Measurements from ENCODE around the gene SH3RF3.

Gene SH3RF3

GRCh38 chr2:109430329-109430636, 301.3 kb downstream of the SH3RF3 start:
- Histone ChIP-seq H3K4me3 (IDR thresholded peaks at IDR 0.05; ENCODE audit: insufficient read depth, low read depth, low read length) (no peak overlapping the region), H3K4me1 (ENCODE audit: low read depth, poor library complexity, severe bottlenecking) (no peaks in the 10 kb centered on the region), H3K27me3 (ENCODE audit: insufficient read depth, low read depth) (no peaks in the 10 kb centered on the region), H3K9ac (no peak overlapping the region), H3K79me2 (ENCODE audit: insufficient read depth, low read depth) (no peaks in the 10 kb centered on the region), H3K4me2 (no peak overlapping the region), H4K20me1 (ENCODE audit: insufficient read depth) (no peaks in the 10 kb centered on the region), H2AFZ (ENCODE audit: low read depth) (no peak overlapping the region), H3K36me3 (ENCODE audit: insufficient read depth) (no peaks in the 10 kb centered on the region), H3K27ac (no peak overlapping the region)
- TF ChIP-seq CTCF (conservative IDR thresholded peaks at IDR 0.05; ENCODE audit: low read depth, low read length): no peak

GRCh38 chr2:109432421-109432820, 303.4 kb downstream of the SH3RF3 start:
- TF ChIP-seq CTCF (conservative IDR thresholded peaks at IDR 0.05; ENCODE audit: low read depth, low read length): no peak
- Histone ChIP-seq H2AFZ (ENCODE audit: low read depth) (no peak overlapping the region), H3K27ac (no peak overlapping the region), H3K27me3 (ENCODE audit: insufficient read depth, low read depth) (no peaks in the 10 kb centered on the region), H4K20me1 (ENCODE audit: insufficient read depth) (no peaks in the 10 kb centered on the region), H3K79me2 (ENCODE audit: insufficient read depth, low read depth) (no peaks in the 10 kb centered on the region), H3K4me3 (IDR thresholded peaks at IDR 0.05; ENCODE audit: insufficient read depth, low read depth, low read length) (no peak overlapping the region), H3K9ac (no peak overlapping the region), H3K36me3 (ENCODE audit: insufficient read depth) (no peaks in the 10 kb centered on the region), H3K4me1 (ENCODE audit: low read depth, poor library complexity, severe bottlenecking) (no peaks in the 10 kb centered on the region), H3K4me2 (no peak overlapping the region)

GRCh38 chr2:109433486-109433885, 304.5 kb downstream of the SH3RF3 start:
- no peak for TF ChIP-seq CTCF (conservative IDR thresholded peaks at IDR 0.05; ENCODE audit: low read depth, low read length)
- no peaks in the 10 kb centered on the region for H3K79me2 ChIP-seq (ENCODE audit: insufficient read depth, low read depth)
- no peaks in the 10 kb centered on the region for H4K20me1 ChIP-seq (ENCODE audit: insufficient read depth)
- H3K27me3 ChIP-seq (ENCODE audit: insufficient read depth, low read depth): no peaks in the 10 kb centered on the region
- no peak overlapping the region for H3K4me2 ChIP-seq
- no peaks in the 10 kb centered on the region for H3K36me3 ChIP-seq (ENCODE audit: insufficient read depth)
- no peaks in the 10 kb centered on the region for H3K4me1 ChIP-seq (ENCODE audit: low read depth, poor library complexity, severe bottlenecking)
- no peak overlapping the region for H3K27ac ChIP-seq
- H3K9ac ChIP-seq: no peak overlapping the region
- no peak overlapping the region for H2AFZ ChIP-seq (ENCODE audit: low read depth)
- no peak overlapping the region for H3K4me3 ChIP-seq (IDR thresholded peaks at IDR 0.05; ENCODE audit: insufficient read depth, low read depth, low read length)

GRCh38 chr2:109433926-109434325, 304.9 kb downstream of the SH3RF3 start:
- no peaks in the 10 kb centered on the region for H3K4me1 ChIP-seq (ENCODE audit: low read depth, poor library complexity, severe bottlenecking)
- H3K36me3 ChIP-seq (ENCODE audit: insufficient read depth): no peaks in the 10 kb centered on the region
- H3K4me2 ChIP-seq: no peak overlapping the region
- no peak overlapping the region for H3K27ac ChIP-seq
- H4K20me1 ChIP-seq (ENCODE audit: insufficient read depth): no peaks in the 10 kb centered on the region
- no peak overlapping the region for H2AFZ ChIP-seq (ENCODE audit: low read depth)
- no peaks in the 10 kb centered on the region for H3K79me2 ChIP-seq (ENCODE audit: insufficient read depth, low read depth)
- H3K9ac ChIP-seq: no peak overlapping the region
- no peaks in the 10 kb centered on the region for H3K27me3 ChIP-seq (ENCODE audit: insufficient read depth, low read depth)
- TF ChIP-seq CTCF (conservative IDR thresholded peaks at IDR 0.05; ENCODE audit: low read depth, low read length): no peak
- no peak overlapping the region for H3K4me3 ChIP-seq (IDR thresholded peaks at IDR 0.05; ENCODE audit: insufficient read depth, low read depth, low read length)

GRCh38 chr2:109434351-109434750, 305.3 kb downstream of the SH3RF3 start:
- H3K27me3 ChIP-seq (ENCODE audit: insufficient read depth, low read depth): no peaks in the 10 kb centered on the region
- TF ChIP-seq CTCF (conservative IDR thresholded peaks at IDR 0.05; ENCODE audit: low read depth, low read length): no peak
- no peak overlapping the region for H3K4me3 ChIP-seq (IDR thresholded peaks at IDR 0.05; ENCODE audit: insufficient read depth, low read depth, low read length)
- H3K36me3 ChIP-seq (ENCODE audit: insufficient read depth): no peaks in the 10 kb centered on the region
- no peaks in the 10 kb centered on the region for H3K4me1 ChIP-seq (ENCODE audit: low read depth, poor library complexity, severe bottlenecking)
- H3K27ac ChIP-seq: no peak overlapping the region
- H3K79me2 ChIP-seq (ENCODE audit: insufficient read depth, low read depth): no peaks in the 10 kb centered on the region
- no peak overlapping the region for H3K4me2 ChIP-seq
- H3K9ac ChIP-seq: no peak overlapping the region
- no peak overlapping the region for H2AFZ ChIP-seq (ENCODE audit: low read depth)
- no peaks in the 10 kb centered on the region for H4K20me1 ChIP-seq (ENCODE audit: insufficient read depth)

Data from KMS-11 (cell line).